ENCODE data around the gene KCNG2.

The KCNG2 gene

DNA sequence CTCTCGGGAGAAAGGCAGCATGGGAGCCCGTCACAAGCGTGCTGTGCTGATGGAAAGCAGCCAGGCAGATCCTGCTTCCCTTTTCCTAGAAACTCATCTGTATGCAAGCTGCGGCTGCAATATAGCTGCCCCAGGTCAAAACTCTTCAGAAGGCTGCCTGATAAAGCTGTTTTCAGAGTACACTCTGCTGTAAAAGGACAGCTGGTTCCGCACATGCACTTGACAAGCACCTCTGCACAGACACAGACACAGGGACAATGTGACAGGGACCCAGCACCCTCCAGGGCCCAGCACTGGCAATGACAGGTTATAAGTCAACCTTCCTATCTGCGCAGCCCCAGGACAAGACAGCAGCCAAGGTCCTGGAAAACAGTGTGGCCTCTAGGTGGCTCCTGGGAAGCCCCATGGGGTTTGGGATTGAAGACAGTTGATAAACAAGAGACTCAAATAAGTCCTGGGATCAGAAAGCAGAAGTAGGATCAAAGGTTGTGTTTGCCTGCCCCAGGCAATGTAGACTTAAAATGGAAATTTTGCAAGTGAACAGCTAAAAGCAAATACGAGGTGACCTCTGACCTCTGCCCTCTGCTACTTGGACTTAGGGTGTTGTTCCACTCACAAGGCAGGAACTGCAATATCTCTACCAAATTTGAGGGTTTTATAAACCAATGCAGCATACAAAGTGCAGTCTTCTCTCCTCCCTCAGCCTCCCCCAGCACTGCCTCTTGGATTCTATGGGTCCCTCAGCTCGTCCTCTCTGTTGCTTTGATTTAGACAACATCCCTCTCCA, 136.8 kb downstream of the KCNG2 start:
- Histone ChIP-seq H3K9me3 (ENCODE audit: insufficient read depth, low read length) (peaks cover 35% of the 10 kb centered on the region; the same call in 1 of the 2 replicates), H2AFZ (ENCODE audit: low read depth, low read length, severe bottlenecking) (no peak overlapping the region), H3K36me3 (ENCODE audit: low read length) (peaks cover 41% of the 10 kb centered on the region), H3F3A (ENCODE audit: insufficient read depth) (no peaks in the 10 kb centered on the region), H3K4me2 (ENCODE audit: low read depth, low read length, poor library complexity, severe bottlenecking) (no peak overlapping the region), H3K27me3 (ENCODE audit: low read length) (no peaks in the 10 kb centered on the region), H3K79me2 (ENCODE audit: insufficient read depth, low read length) (peaks cover 21% of the 10 kb centered on the region), H3K9ac (ENCODE audit: low read length) (no peak overlapping the region), H3K27ac (ENCODE audit: low read depth, low read length) (no peak overlapping the region), H3K4me3 (ENCODE audit: insufficient read depth, low read length, poor library complexity, severe bottlenecking) (no peak overlapping the region), H4K20me1 (ENCODE audit: low read depth, low read length) (no peaks in the 10 kb centered on the region), H3K9me2 (replicated peaks; ENCODE audit: insufficient read depth, low read length) (no peaks in the 10 kb centered on the region)
- TF ChIP-seq, protein P1, sequence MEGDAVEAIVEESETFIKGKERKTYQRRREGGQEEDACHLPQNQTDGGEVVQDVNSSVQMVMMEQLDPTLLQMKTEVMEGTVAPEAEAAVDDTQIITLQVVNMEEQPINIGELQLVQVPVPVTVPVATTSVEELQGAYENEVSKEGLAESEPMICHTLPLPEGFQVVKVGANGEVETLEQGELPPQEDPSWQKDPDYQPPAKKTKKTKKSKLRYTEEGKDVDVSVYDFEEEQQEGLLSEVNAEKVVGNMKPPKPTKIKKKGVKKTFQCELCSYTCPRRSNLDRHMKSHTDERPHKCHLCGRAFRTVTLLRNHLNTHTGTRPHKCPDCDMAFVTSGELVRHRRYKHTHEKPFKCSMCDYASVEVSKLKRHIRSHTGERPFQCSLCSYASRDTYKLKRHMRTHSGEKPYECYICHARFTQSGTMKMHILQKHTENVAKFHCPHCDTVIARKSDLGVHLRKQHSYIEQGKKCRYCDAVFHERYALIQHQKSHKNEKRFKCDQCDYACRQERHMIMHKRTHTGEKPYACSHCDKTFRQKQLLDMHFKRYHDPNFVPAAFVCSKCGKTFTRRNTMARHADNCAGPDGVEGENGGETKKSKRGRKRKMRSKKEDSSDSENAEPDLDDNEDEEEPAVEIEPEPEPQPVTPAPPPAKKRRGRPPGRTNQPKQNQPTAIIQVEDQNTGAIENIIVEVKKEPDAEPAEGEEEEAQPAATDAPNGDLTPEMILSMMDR (IDR thresholded peaks at IDR 0.05; ENCODE audit: insufficient read depth, low read length, poor library complexity, severe bottlenecking) = no peak
- no peak for TF ChIP-seq EZH2phosphoT487 (conservative IDR thresholded peaks at IDR 0.05; ENCODE audit: low read length)

DNA sequence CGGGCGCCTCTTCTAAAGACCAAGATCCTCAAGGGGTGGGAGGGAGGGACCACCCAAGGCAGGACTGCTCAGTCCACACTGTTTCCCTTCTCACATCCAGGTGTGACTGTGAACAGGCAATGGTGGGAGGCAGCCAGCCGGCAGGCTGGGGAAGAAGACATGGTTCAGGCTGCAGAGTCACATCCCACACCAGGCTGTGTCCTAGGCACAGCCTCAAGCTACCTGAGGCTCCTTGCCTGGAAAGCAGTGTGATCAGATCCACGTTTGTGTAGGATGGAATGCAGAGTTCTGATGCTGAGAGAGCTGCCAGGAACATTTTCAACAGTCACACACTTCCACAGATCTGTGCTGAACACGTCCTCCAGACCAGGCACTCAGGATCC, 137.4 kb downstream of the KCNG2 start:
- no peaks in the 10 kb centered on the region for H3K9me2 ChIP-seq (replicated peaks; ENCODE audit: insufficient read depth, low read length)
- H3K9ac ChIP-seq (ENCODE audit: low read length) = no peak overlapping the region
- no peaks in the 10 kb centered on the region for H4K20me1 ChIP-seq (ENCODE audit: low read depth, low read length)
- peaks cover 29% of the 10 kb centered on the region; the same call in 1 of the 2 replicates for H3K9me3 ChIP-seq (ENCODE audit: insufficient read depth, low read length)
- no peak overlapping the region for H3K4me3 ChIP-seq (ENCODE audit: insufficient read depth, low read length, poor library complexity, severe bottlenecking)
- peaks cover 21% of the 10 kb centered on the region for H3K79me2 ChIP-seq (ENCODE audit: insufficient read depth, low read length)
- no peak overlapping the region for H3K27ac ChIP-seq (ENCODE audit: low read depth, low read length)
- H3K27me3 ChIP-seq (ENCODE audit: low read length) = no peaks in the 10 kb centered on the region
- no peaks in the 10 kb centered on the region for H3F3A ChIP-seq (ENCODE audit: insufficient read depth)
- TF ChIP-seq, protein P1 (IDR thresholded peaks at IDR 0.05; ENCODE audit: insufficient read depth, low read length, poor library complexity, severe bottlenecking) = no peak
- no peak for TF ChIP-seq EZH2phosphoT487 (conservative IDR thresholded peaks at IDR 0.05; ENCODE audit: low read length)
- peaks cover 35% of the 10 kb centered on the region for H3K36me3 ChIP-seq (ENCODE audit: low read length)
- no peak overlapping the region for H2AFZ ChIP-seq (ENCODE audit: low read depth, low read length, severe bottlenecking)
- H3K4me2 ChIP-seq (ENCODE audit: low read depth, low read length, poor library complexity, severe bottlenecking) = no peak overlapping the region

DNA sequence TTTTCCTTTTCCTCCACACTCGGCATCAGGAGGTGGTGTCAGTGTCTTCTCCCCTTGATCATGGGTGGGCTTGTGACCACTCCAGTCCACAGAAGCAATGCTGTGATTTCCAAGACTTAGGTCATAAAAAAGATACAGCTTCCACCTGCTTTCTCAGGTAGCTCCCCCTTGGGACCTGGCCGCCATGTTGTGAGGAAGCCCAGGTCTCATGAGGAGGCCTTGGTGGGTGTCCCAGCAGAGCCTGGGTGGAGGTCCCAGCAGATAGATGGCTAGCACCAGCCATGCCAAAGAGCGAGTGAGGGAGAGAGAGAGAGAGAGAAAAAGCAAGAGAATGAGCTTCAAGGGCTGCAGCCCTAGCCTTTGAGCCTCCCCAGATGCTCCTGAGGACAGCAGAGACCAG, 137.8 kb downstream of the KCNG2 start:
- Histone ChIP-seq H3K27ac (ENCODE audit: low read depth, low read length) (no peak overlapping the region), H2AFZ (ENCODE audit: low read depth, low read length, severe bottlenecking) (no peak overlapping the region), H3K9ac (ENCODE audit: low read length) (no peak overlapping the region), H3K4me3 (ENCODE audit: insufficient read depth, low read length, poor library complexity, severe bottlenecking) (no peak overlapping the region), H3K9me2 (replicated peaks; ENCODE audit: insufficient read depth, low read length) (no peaks in the 10 kb centered on the region), H3K27me3 (ENCODE audit: low read length) (no peaks in the 10 kb centered on the region), H3K79me2 (ENCODE audit: insufficient read depth, low read length) (peaks cover 21% of the 10 kb centered on the region), H3K4me2 (ENCODE audit: low read depth, low read length, poor library complexity, severe bottlenecking) (no peak overlapping the region), H4K20me1 (ENCODE audit: low read depth, low read length) (no peaks in the 10 kb centered on the region), H3F3A (ENCODE audit: insufficient read depth) (no peaks in the 10 kb centered on the region), H3K36me3 (ENCODE audit: low read length) (peaks cover 31% of the 10 kb centered on the region), H3K9me3 (ENCODE audit: insufficient read depth, low read length) (peaks cover 25% of the 10 kb centered on the region; the same call in 1 of the 2 replicates)
- TF ChIP-seq EZH2phosphoT487 (conservative IDR thresholded peaks at IDR 0.05; ENCODE audit: low read length) = no peak
- TF ChIP-seq, protein P1 (IDR thresholded peaks at IDR 0.05; ENCODE audit: insufficient read depth, low read length, poor library complexity, severe bottlenecking) = no peak

All from SU-DHL-6 (cell line).